ENCODE results near the gene CTNNA2.

The CTNNA2 gene

GRCh38 chr2:80293039-80293438, 780.2 kb downstream of the CTNNA2 start:
- no peak for ATAC-seq (replicated peaks)
- Mint-ChIP-seq H3K9me3 (peaks cover 0 to 2% of the 10 kb centered on the region in 2 donors), H3K36me3 (no peaks in the 10 kb centered on the region), H3K4me1 (no peaks in the 10 kb centered on the region), H3K27ac (no peak overlapping the region), H3K4me3 (no peak overlapping the region), H3K27me3 (no peaks in the 10 kb centered on the region)
- no peak for DNase-seq

GRCh38 chr2:80298954-80299353, 786.1 kb downstream of the CTNNA2 start:
- peaks cover 40 to 53% of the 10 kb centered on the region in 2 donors for H3K27me3 Mint-ChIP-seq
- H3K4me1 Mint-ChIP-seq: peaks cover 0 to 3% of the 10 kb centered on the region in 2 donors
- H3K9me3 Mint-ChIP-seq: peaks cover 0 to 3% of the 10 kb centered on the region in 2 donors
- DNase-seq (no peak), ATAC-seq (replicated peaks) (no peak)
- H3K4me3 Mint-ChIP-seq: no peak overlapping the region
- peaks cover 0 to 7% of the 10 kb centered on the region in 2 donors for H3K36me3 Mint-ChIP-seq
- H3K27ac Mint-ChIP-seq: no peak overlapping the region

GRCh38 chr2:80299661-80300060, 786.8 kb downstream of the CTNNA2 start:
- Mint-ChIP-seq H3K4me1 (peaks cover 0 to 3% of the 10 kb centered on the region in 2 donors), H3K27ac (no peak overlapping the region), H3K4me3 (no peak overlapping the region), H3K9me3 (peaks cover 0 to 3% of the 10 kb centered on the region in 2 donors), H3K36me3 (peaks cover 0 to 7% of the 10 kb centered on the region in 2 donors), H3K27me3 (peaks cover 40 to 60% of the 10 kb centered on the region in 2 donors)
- DNase-seq (no peak), ATAC-seq (replicated peaks) (no peak)

- DNase-seq: no peak
Observed at GRCh38 chr2:80300346-80300745, 787.5 kb downstream of the CTNNA2 start.

GRCh38 chr2:80300954-80301353, 788.1 kb downstream of the CTNNA2 start:
- no peak overlapping the region for H3K4me3 Mint-ChIP-seq
- peaks cover 51 to 71% of the 10 kb centered on the region in 2 donors for H3K27me3 Mint-ChIP-seq
- H3K36me3 Mint-ChIP-seq: peaks cover 0 to 7% of the 10 kb centered on the region in 2 donors
- no peak overlapping the region for H3K27ac Mint-ChIP-seq
- ATAC-seq (replicated peaks) (no peak), DNase-seq (no peak)
- peaks cover 0 to 3% of the 10 kb centered on the region in 2 donors for H3K4me1 Mint-ChIP-seq
- H3K9me3 Mint-ChIP-seq: peaks cover 0 to 3% of the 10 kb centered on the region in 2 donors

More at GRCh38 chr2:80300346-80300745, 787.5 kb downstream of the CTNNA2 start:
- H3K36me3 Mint-ChIP-seq: peaks cover 0 to 7% of the 10 kb centered on the region in 2 donors
- H3K4me3 Mint-ChIP-seq: no peak overlapping the region
- peaks cover 47 to 66% of the 10 kb centered on the region in 2 donors for H3K27me3 Mint-ChIP-seq
- H3K27ac Mint-ChIP-seq: no peak overlapping the region
- no peak for ATAC-seq (replicated peaks)
- H3K9me3 Mint-ChIP-seq: peaks cover 0 to 3% of the 10 kb centered on the region in 2 donors
- H3K4me1 Mint-ChIP-seq: peaks cover 0 to 3% of the 10 kb centered on the region in 2 donors

- Mint-ChIP-seq H3K27ac (peak overlapping the region; percentile 88), H3K9me3 (peaks cover 0 to 7% of the 10 kb centered on the region in 2 donors), H3K36me3 (peaks cover 0 to 7% of the 10 kb centered on the region in 2 donors), H3K27me3 (peaks cover 57 to 77% of the 10 kb centered on the region in 2 donors), H3K4me1 (peaks cover 0 to 3% of the 10 kb centered on the region in 2 donors), H3K4me3 (no peak overlapping the region)
- DNase-seq (no peak), ATAC-seq (replicated peaks) (no peak)
Observed at GRCh38 chr2:80302001-80302313, 789.1 kb downstream of the CTNNA2 start.

GRCh38 chr2:80302314-80303005, 789.6 kb downstream of the CTNNA2 start:
- Mint-ChIP-seq H3K36me3 (peaks cover 0 to 7% of the 10 kb centered on the region in 2 donors), H3K27ac (peak overlapping the region; percentile 88), H3K27me3 (peaks cover 57 to 77% of the 10 kb centered on the region in 2 donors), H3K9me3 (peaks cover 0 to 7% of the 10 kb centered on the region in 2 donors), H3K4me1 (peaks cover 0 to 3% of the 10 kb centered on the region in 2 donors), H3K4me3 (peak overlapping the region in 1 of 2 donors; percentile 57)
- no peak for ATAC-seq (replicated peaks)
- no peak for DNase-seq

GRCh38 chr2:80303006-80303908, 790.4 kb downstream of the CTNNA2 start:
- H3K27ac Mint-ChIP-seq: peak overlapping the region; percentile 62
- peaks cover 0 to 3% of the 10 kb centered on the region in 2 donors for H3K4me1 Mint-ChIP-seq
- DNase-seq: no peak
- peaks cover 0 to 7% of the 10 kb centered on the region in 2 donors for H3K9me3 Mint-ChIP-seq
- ATAC-seq (replicated peaks): no peak
- H3K4me3 Mint-ChIP-seq: no peak overlapping the region
- H3K36me3 Mint-ChIP-seq: peaks cover 0 to 7% of the 10 kb centered on the region in 2 donors
- peaks cover 55 to 77% of the 10 kb centered on the region in 2 donors for H3K27me3 Mint-ChIP-seq

GRCh38 chr2:80303909-80304837, 791.3 kb downstream of the CTNNA2 start, which contains the start of gene LRRTM1:
Gene LRRTM1 (minus strand): TSS chr2:80304752. CDS start chr2:80303819, 933 bp downstream.
- ATAC-seq (replicated peaks) (no peak), DNase-seq (no peak)
- peaks cover 0 to 3% of the 10 kb centered on the region in 2 donors for H3K4me1 Mint-ChIP-seq
- peaks cover 0 to 7% of the 10 kb centered on the region in 2 donors for H3K36me3 Mint-ChIP-seq
- H3K27ac Mint-ChIP-seq: no peak within 1 kb of the TSS
- peaks cover 51 to 72% of the 10 kb centered on the region in 2 donors for H3K27me3 Mint-ChIP-seq
- no peak within 1 kb of the TSS for H3K4me3 Mint-ChIP-seq
- peaks cover 0 to 7% of the 10 kb centered on the region in 2 donors for H3K9me3 Mint-ChIP-seq

GRCh38 chr2:80311304-80311703, 798.5 kb downstream of the CTNNA2 start:
- Mint-ChIP-seq H3K27ac (no peak overlapping the region), H3K4me1 (no peaks in the 10 kb centered on the region), H3K36me3 (no peaks in the 10 kb centered on the region), H3K27me3 (peaks cover 2 to 3% of the 10 kb centered on the region in 2 donors), H3K9me3 (peaks cover 2 to 3% of the 10 kb centered on the region in 2 donors), H3K4me3 (no peak overlapping the region)
- ATAC-seq (replicated peaks) (no peak), DNase-seq (no peak)

- H3K4me3 Mint-ChIP-seq: no peak overlapping the region
- peaks cover 0 to 3% of the 10 kb centered on the region in 2 donors for H3K9me3 Mint-ChIP-seq
- no peaks in the 10 kb centered on the region for H3K36me3 Mint-ChIP-seq
- ATAC-seq (replicated peaks) (no peak), DNase-seq (no peak)
- H3K4me1 Mint-ChIP-seq: no peaks in the 10 kb centered on the region
- H3K27me3 Mint-ChIP-seq: no peaks in the 10 kb centered on the region
- H3K27ac Mint-ChIP-seq: no peak overlapping the region
Observed at GRCh38 chr2:80312282-80312839, 799.5 kb downstream of the CTNNA2 start.

- no peak for ATAC-seq (replicated peaks)
- H3K9me3 Mint-ChIP-seq: peaks cover 0 to 4% of the 10 kb centered on the region in 2 donors
- no peaks in the 10 kb centered on the region for H3K36me3 Mint-ChIP-seq
- no peak overlapping the region for H3K4me3 Mint-ChIP-seq
- DNase-seq: no peak
- H3K27ac Mint-ChIP-seq: no peak overlapping the region
- H3K27me3 Mint-ChIP-seq: peaks cover 5 to 8% of the 10 kb centered on the region in 2 donors
- no peaks in the 10 kb centered on the region for H3K4me1 Mint-ChIP-seq
Observed at GRCh38 chr2:80322311-80322920, 809.6 kb downstream of the CTNNA2 start.

GRCh38 chr2:80322958-80323357, 810.1 kb downstream of the CTNNA2 start:
- ATAC-seq (replicated peaks) (no peak), DNase-seq (no peak)
- H3K4me1 Mint-ChIP-seq: no peaks in the 10 kb centered on the region
- H3K9me3 Mint-ChIP-seq: no peaks in the 10 kb centered on the region
- H3K27me3 Mint-ChIP-seq: peaks cover 5 to 8% of the 10 kb centered on the region in 2 donors
- no peaks in the 10 kb centered on the region for H3K36me3 Mint-ChIP-seq
- no peak overlapping the region for H3K27ac Mint-ChIP-seq
- no peak overlapping the region for H3K4me3 Mint-ChIP-seq

Data from stimulated activated naive B cell treated with anti-CD40 and anti-IgM and Interleukin-4, amounts not matched to agents 10 μg/mL and 1 μg/mL and 100 μg/mL, for 72 hours (primary cell).